Spleen (tissue), 7 donors: ENCODE results near the gene RYR2.

Source experiments
- POLR2A ChIP-seq, 3 donors: fragments of 450-650 bp; IDR thresholded peaks; one replicate each; pipeline ENCODE4 v1.5.1; 2017; ENCODE audit warnings: antibody characterized with exemption in 3 of 3, mild to moderate bottlenecking in 1 of 3
- POLR2AphosphoS5 ChIP-seq, 3 donors: sonication (generic); formaldehyde crosslinking; IDR thresholded peaks; one replicate each; pipeline ENCODE4 v1.5.1; 2017; ENCODE audit warnings: antibody characterized with exemption in 3 of 3
- TF ChIP-seq, protein P1 (sequence below), 11 experiments: fragments of 200-600 bp in 7 of 11; fragments of 450-650 bp in 4 of 11; sonication (generic) in 4 of 11; IDR thresholded peaks in 8 of 11; conservative IDR thresholded peaks in 3 of 11; 1 replicate in 7 of 11; 2 replicates in 4 of 11; pipeline versions ENCODE4 v1.4.0 to v1.8.0; 2016 to 2021; ENCODE audit warnings: antibody characterized with exemption in 11 of 11, inconsistent platforms in 4 of 11, mild to moderate bottlenecking in 1 of 11
- donor health status: DM: no; HTN: no; CAD: no; lungs with moderate emphysema.
- donor health status: DM: no; HTN: no; CAD: no.
- donor health status: DM: no; HTN: no; CAD: no.

DNA sequence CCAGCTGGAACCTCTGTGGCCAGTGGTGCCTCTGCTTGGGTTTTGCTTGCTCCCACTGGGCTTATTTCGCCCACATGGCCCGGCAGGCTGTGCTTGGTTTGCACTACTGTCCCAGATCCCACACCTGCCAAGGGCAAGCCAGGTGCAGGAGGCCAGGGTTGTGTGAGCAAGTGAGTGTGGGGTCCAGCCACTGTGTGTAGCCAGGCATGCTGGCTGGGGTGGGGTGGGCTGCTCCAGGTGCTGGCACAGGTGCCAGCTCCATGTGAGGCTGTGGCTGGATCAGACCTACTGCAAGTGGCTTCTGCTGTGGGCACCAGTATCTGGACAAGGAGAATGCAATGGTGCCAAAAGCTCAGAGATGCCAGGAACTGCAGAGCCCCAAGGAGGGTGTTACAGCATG lies 28.5 kb downstream of the RYR2 start:
- TF ChIP-seq, protein P1, sequence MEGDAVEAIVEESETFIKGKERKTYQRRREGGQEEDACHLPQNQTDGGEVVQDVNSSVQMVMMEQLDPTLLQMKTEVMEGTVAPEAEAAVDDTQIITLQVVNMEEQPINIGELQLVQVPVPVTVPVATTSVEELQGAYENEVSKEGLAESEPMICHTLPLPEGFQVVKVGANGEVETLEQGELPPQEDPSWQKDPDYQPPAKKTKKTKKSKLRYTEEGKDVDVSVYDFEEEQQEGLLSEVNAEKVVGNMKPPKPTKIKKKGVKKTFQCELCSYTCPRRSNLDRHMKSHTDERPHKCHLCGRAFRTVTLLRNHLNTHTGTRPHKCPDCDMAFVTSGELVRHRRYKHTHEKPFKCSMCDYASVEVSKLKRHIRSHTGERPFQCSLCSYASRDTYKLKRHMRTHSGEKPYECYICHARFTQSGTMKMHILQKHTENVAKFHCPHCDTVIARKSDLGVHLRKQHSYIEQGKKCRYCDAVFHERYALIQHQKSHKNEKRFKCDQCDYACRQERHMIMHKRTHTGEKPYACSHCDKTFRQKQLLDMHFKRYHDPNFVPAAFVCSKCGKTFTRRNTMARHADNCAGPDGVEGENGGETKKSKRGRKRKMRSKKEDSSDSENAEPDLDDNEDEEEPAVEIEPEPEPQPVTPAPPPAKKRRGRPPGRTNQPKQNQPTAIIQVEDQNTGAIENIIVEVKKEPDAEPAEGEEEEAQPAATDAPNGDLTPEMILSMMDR (IDR thresholded peaks at IDR 0.05 in 8 of 11, conservative IDR thresholded peaks at IDR 0.05 in 3 of 11): no peak
- TF ChIP-seq POLR2A (IDR thresholded peaks at IDR 0.05) (no peak), POLR2AphosphoS5 (IDR thresholded peaks at IDR 0.05) (no peak)
